Thoracic aorta (tissue), 2 donors: ENCODE data around the gene MRPL48. TPM values are rescaled to one million over a fixed set of nuclear protein-coding genes. Genes with fewer than 3 reads are reported as not detected.

ENCODE experiments used
- ATAC-seq: fragments of 150-250 bp; one replicate; pipeline ENCODE4 v1.8.0; 2017; ENCODE audit warnings: low read depth; ENCODE audit not compliant: insufficient number of reproducible peaks, low FRiP score
- DNase-seq: peaks from one replicate; pipeline ENCODE4 v3.0.0-alpha.2; 2020; ENCODE audit warnings: low spot score
- H3K27ac ChIP-seq, 2 donors: fragments of 200-600 bp; sonication (generic); 1 replicate in 1 of 2; 2 replicates in 1 of 2; pipeline ENCODE4 v1.5.1; 2016; ENCODE audit warnings: mild to moderate bottlenecking in 2 of 2, moderate library complexity in 2 of 2
- H3K27me3 ChIP-seq: fragments of 200-600 bp; sonication (generic); replicated peaks from 2 replicates; pipeline ENCODE4 v1.6.0; 2016; ENCODE audit warnings: mild to moderate bottlenecking; ENCODE audit not compliant: insufficient read depth
- H3K36me3 ChIP-seq: fragments of 200-600 bp; sonication (generic); one replicate; pipeline ENCODE4 v1.5.1; 2016
- H3K4me1 ChIP-seq, 2 donors: fragments of 200-600 bp; sonication (generic); 1 replicate in 1 of 2; 2 replicates in 1 of 2; pipeline versions ENCODE4 v1.5.1 to v1.6.0; 2016; ENCODE audit warnings: low read depth in 2 of 2, mild to moderate bottlenecking in 1 of 2; ENCODE audit not compliant: control insufficient read depth in 1 of 2
- H3K4me3 ChIP-seq: fragments of 200-600 bp; sonication (generic); 2 replicates; pipeline ENCODE4 v1.5.1; 2016; ENCODE audit warnings: mild to moderate bottlenecking
- H3K9me3 ChIP-seq: fragments of 200-600 bp; sonication (generic); 2 replicates; pipeline ENCODE4 v1.5.1; 2016
- total RNA-seq, 2 donors: library from RNA; depleted of rRNA; stranded (reverse); fragments of >200 nt; gene quantifications; one replicate each; pipeline versions ENCODE4 v1.1.0 to v1.2.3, GENCODE V29; 2016
- TF ChIP-seq, protein P1 (sequence below): fragments of 200-600 bp; sonication (generic); IDR thresholded peaks from one replicate; pipeline ENCODE4 v1.5.1; 2019; ENCODE audit warnings: antibody characterized with exemption

Gene MRPL48
- total RNA-seq, 2 donors from 2014 or later = 3.8 to 18.6 TPM

DNA sequence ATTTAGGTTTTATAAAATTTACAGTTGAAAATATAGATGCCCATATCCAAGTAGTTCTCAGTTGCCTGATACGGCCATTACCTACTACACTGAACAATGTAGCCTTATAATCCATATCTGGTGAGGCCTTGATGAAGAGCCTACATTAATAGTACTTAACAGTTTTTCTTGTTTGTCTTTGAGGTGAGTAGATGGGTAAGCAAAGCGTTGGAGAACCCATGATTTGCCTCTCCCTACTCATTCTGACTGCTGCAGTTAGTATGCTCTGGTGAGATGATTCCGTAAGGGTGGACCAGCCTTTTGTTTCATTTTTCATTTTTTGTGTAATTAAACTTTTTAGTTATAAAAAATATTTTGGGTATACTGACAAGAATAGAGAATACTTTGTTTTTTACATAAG, 100.6 kb downstream of the MRPL48 start:
- Histone ChIP-seq H3K27ac (no peak overlapping the region), H3K4me3 (no peak overlapping the region), H3K9me3 (no peaks in the 10 kb centered on the region), H3K27me3 (no peaks in the 10 kb centered on the region), H3K36me3 (peaks cover 13% of the 10 kb centered on the region), H3K4me1 (no peaks in the 10 kb centered on the region)
- DNase-seq = no peak
- ATAC-seq = no peak
- TF ChIP-seq, protein P1, sequence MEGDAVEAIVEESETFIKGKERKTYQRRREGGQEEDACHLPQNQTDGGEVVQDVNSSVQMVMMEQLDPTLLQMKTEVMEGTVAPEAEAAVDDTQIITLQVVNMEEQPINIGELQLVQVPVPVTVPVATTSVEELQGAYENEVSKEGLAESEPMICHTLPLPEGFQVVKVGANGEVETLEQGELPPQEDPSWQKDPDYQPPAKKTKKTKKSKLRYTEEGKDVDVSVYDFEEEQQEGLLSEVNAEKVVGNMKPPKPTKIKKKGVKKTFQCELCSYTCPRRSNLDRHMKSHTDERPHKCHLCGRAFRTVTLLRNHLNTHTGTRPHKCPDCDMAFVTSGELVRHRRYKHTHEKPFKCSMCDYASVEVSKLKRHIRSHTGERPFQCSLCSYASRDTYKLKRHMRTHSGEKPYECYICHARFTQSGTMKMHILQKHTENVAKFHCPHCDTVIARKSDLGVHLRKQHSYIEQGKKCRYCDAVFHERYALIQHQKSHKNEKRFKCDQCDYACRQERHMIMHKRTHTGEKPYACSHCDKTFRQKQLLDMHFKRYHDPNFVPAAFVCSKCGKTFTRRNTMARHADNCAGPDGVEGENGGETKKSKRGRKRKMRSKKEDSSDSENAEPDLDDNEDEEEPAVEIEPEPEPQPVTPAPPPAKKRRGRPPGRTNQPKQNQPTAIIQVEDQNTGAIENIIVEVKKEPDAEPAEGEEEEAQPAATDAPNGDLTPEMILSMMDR = no peak

- Histone ChIP-seq H3K4me3 (no peak overlapping the region), H3K27ac (no peak overlapping the region), H3K27me3 (no peaks in the 10 kb centered on the region), H3K36me3 (peaks cover 9% of the 10 kb centered on the region), H3K9me3 (no peaks in the 10 kb centered on the region), H3K4me1 (no peaks in the 10 kb centered on the region)
- TF ChIP-seq, protein P1 = no peak
- no peak for ATAC-seq
- DNase-seq = no peak
Observed at GRCh38 chr11:73889019-73889418, 101.3 kb downstream of the MRPL48 start.

DNA sequence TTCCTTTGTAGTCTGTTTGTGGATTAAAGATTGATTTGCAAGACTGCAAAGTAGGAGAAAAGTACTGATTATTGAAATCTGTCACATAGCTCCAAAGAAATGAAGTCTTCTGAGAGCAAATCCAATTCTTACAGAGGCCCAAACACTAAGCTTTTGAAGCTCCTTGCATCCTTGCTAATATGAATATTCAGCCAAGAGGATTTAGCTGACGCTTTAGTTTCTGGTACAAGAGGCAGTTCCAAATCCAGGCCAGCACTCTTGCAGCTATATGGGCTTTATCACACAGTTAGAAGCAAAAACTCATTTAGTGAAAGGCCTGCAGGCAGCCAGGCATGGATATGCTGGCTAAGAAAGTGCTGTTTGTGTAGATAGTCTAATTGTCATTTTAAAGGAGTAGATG, 101.9 kb downstream of the MRPL48 start:
- Histone ChIP-seq H3K27me3 (no peaks in the 10 kb centered on the region), H3K4me1 (no peaks in the 10 kb centered on the region), H3K9me3 (no peaks in the 10 kb centered on the region), H3K4me3 (no peak overlapping the region), H3K27ac (no peak overlapping the region), H3K36me3 (peaks cover 8% of the 10 kb centered on the region)
- ATAC-seq (no peak), DNase-seq (no peak)
- TF ChIP-seq, protein P1 = no peak

DNA sequence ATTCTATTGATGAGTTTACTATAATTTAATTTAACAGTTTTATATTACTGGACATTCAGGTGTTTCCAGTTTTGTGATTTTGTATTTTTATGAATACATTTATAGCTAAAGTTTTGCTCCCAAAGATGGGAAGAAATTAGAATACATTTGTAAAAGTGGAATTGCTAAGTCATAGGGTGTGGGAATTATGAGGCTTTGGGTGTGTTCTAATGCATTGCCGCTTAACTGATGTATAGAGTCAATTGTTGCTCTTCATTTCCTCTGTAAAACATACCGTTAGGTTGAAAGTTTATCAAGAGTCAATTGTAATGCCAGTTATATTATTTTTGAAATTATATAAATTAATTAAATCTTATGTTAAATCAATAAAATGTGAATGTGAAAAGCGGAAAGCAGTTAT, 105.4 kb downstream of the MRPL48 start:
- Histone ChIP-seq H3K27me3 (no peaks in the 10 kb centered on the region), H3K9me3 (no peaks in the 10 kb centered on the region), H3K4me1 (no peaks in the 10 kb centered on the region), H3K27ac (no peak overlapping the region), H3K4me3 (no peak overlapping the region), H3K36me3 (peaks cover 8% of the 10 kb centered on the region)
- TF ChIP-seq, protein P1 = no peak
- no peak for ATAC-seq
- DNase-seq = no peak

- Histone ChIP-seq H3K4me1 (no peaks in the 10 kb centered on the region), H3K27me3 (no peaks in the 10 kb centered on the region), H3K27ac (no peak overlapping the region), H3K4me3 (no peak overlapping the region), H3K9me3 (no peaks in the 10 kb centered on the region), H3K36me3 (peaks cover 8% of the 10 kb centered on the region)
- DNase-seq (no peak), ATAC-seq (no peak)
- TF ChIP-seq, protein P1 = no peak
Observed at GRCh38 chr11:73894725-73895335, 107.2 kb downstream of the MRPL48 start.
